K562 (cell line): ENCODE measurements around the gene MEOX2. TPM values are rescaled to one million over a fixed set of nuclear protein-coding genes. Genes with fewer than 3 reads are reported as not detected.

Experiments used
- ATAC-seq: fragments of 200-7000 bp; cut with Tn5 transposase; 3 replicates; pipeline ENCODE4 v1.9.1; 2020; ENCODE audit warnings: moderate library complexity
- BruUV-seq: library from RNA; stranded (reverse); fragments of 400-500 nt; replicated peaks from 2 replicates; lab custom pipeline; 2021; lab: Mats Ljungman, UMichigan
- CTCF ChIA-PET: fragments of 300-600 bp; formaldehyde crosslinking; extraction: SDS; loops from one replicate; lab custom pipeline; 2021; ENCODE audit warnings: low intra/inter-chr PET ratio; lab: Yijun Ruan, JAX
- POLR2A ChIA-PET: fragments of 300-600, 350-650 bp; sonication (Branson Sonifier 250); formaldehyde crosslinking; extraction: SDS; loops from one replicate; lab custom pipeline; 2021; ENCODE audit warnings: antibody characterized with exemption, inconsistent platforms; lab: Yijun Ruan, JAX
- DNase-seq, 4 experiments: peaks; one replicate each; pipeline versions ENCODE4 v3.0.0 to v3.0.0-alpha.2; 2011 to 2018; ENCODE audit warnings: low spot score in 3 of 4, mixed read lengths in 3 of 4; ENCODE audit errors: extremely low read depth in 1 of 4
- FAIRE-seq: peaks from 2 replicates; lab custom pipeline; 2011; peaks lifted over from hg19 to GRCh38; lab: Jason Lieb, UNC
- H2AFZ ChIP-seq: 2 replicates; pipeline ENCODE4 v1.6.0; 2011; ENCODE audit warnings: low read depth, low read length, control low read depth, inconsistent platforms
- H3K27ac ChIP-seq: fragments of 200-600 bp; 3 replicates; pipeline ENCODE4 v1.8.0; 2011; ENCODE audit warnings: low read depth, mild to moderate bottlenecking, control low read depth, inconsistent platforms, low read length, moderate library complexity, mixed read lengths; ENCODE audit errors: extremely low read depth
- H3K27me3 ChIP-seq, 2 experiments: fragments of 300-600 bp in 1 of 2; 2 replicates in 1 of 2; 3 replicates in 1 of 2; pipeline versions ENCODE4 v1.6.0 to v1.8.0; 2011; ENCODE audit warnings: inconsistent platforms in 2 of 2, low read length in 2 of 2, mild to moderate bottlenecking in 1 of 2, mixed read lengths in 1 of 2, moderate library complexity in 1 of 2; ENCODE audit not compliant: control insufficient read depth in 2 of 2, insufficient read depth in 2 of 2
- H3K36me3 ChIP-seq: fragments of 300-600 bp; 3 replicates; pipeline ENCODE4 v1.8.0; 2011; ENCODE audit warnings: mild to moderate bottlenecking, low read length, inconsistent platforms; ENCODE audit not compliant: control insufficient read depth, insufficient read depth
- H3K4me1 ChIP-seq, 2 experiments: fragments of 200-600 bp in 1 of 2; replicated peaks in 1 of 2; 2 replicates in 1 of 2; 3 replicates in 1 of 2; pipeline versions ENCODE4 v1.5.1 to v1.8.0; 2011; ENCODE audit warnings: inconsistent platforms in 2 of 2, low read length in 2 of 2, mild to moderate bottlenecking in 1 of 2, mixed read lengths in 1 of 2, moderate library complexity in 1 of 2; ENCODE audit not compliant: control insufficient read depth in 2 of 2, insufficient read depth in 2 of 2
- H3K4me2 ChIP-seq: 2 replicates; pipeline ENCODE4 v1.6.1; 2011; ENCODE audit warnings: low read length, control low read depth, inconsistent platforms, mixed read lengths; ENCODE audit not compliant: insufficient read depth
- H3K4me3 ChIP-seq: fragments of 200-600 bp; sonication (generic), shearing (Covaris generic); 2 replicates; pipeline ENCODE4 v1.5.1; 2016; ENCODE audit warnings: control low read depth, inconsistent platforms
- H3K79me2 ChIP-seq: fragments of 200-600 bp; 3 replicates; pipeline ENCODE4 v1.8.0; 2011; ENCODE audit warnings: low read length, inconsistent platforms; ENCODE audit not compliant: control insufficient read depth, insufficient read depth
- H3K9ac ChIP-seq, 2 experiments: 2 replicates each; pipeline versions ENCODE4 v1.6.0 to v1.6.1; 2011; ENCODE audit warnings: low read depth in 2 of 2, low read length in 2 of 2, control low read depth in 1 of 2, inconsistent platforms in 1 of 2, mild to moderate bottlenecking in 1 of 2, mixed read lengths in 1 of 2; ENCODE audit not compliant: insufficient read depth in 1 of 2
- H3K9me1 ChIP-seq: one replicate; pipeline ENCODE4 v1.6.0; 2011; ENCODE audit warnings: inconsistent platforms, mild to moderate bottlenecking, low read length, moderate library complexity; ENCODE audit not compliant: control insufficient read depth, insufficient read depth
- H3K9me3 ChIP-seq: replicated peaks from 2 replicates; pipeline ENCODE4 v1.5.1; 2011; ENCODE audit warnings: low read depth, low read length, inconsistent platforms; ENCODE audit not compliant: control insufficient read depth, insufficient read depth
- H4K20me1 ChIP-seq: replicated peaks from 2 replicates; pipeline ENCODE4 v1.6.1; 2011; ENCODE audit warnings: low read length, inconsistent platforms, mixed read lengths; ENCODE audit not compliant: control insufficient read depth, insufficient read depth
- BRF1 ChIP-seq: IDR thresholded peaks from 3 replicates; pipeline ENCODE4 v1.6.1; 2011; ENCODE audit warnings: borderline replicate concordance, mild to moderate bottlenecking; ENCODE audit not compliant: insufficient read length; ENCODE audit errors: extremely low read depth
- POLR2AphosphoS5 ChIP-seq: IDR thresholded peaks from 2 replicates; pipeline ENCODE4 v1.6.1; 2011; ENCODE audit warnings: mild to moderate bottlenecking, low read depth, low read length, moderate library complexity; ENCODE audit not compliant: control insufficient read depth, insufficient read depth
- PTTG1 ChIP-seq: fragments of 450-650 bp; IDR thresholded peaks from 2 replicates; pipeline ENCODE4 v1.6.1; 2016; ENCODE audit warnings: low read depth, mild to moderate bottlenecking, missing genetic modification characterization, missing compliant biosample characterization
- RREB1 ChIP-seq: fragments of 250-450 bp; sonication (Bioruptor Pico); IDR thresholded peaks from 2 replicates; pipeline ENCODE4 v1.4.0; 2020
- SETDB1 ChIP-seq: IDR thresholded peaks from one replicate; pipeline ENCODE4 v1.6.1; 2012; ENCODE audit warnings: low read length, control low read depth, inconsistent platforms
- TSHZ1 ChIP-seq: fragments of 250-450 bp; sonication (Bioruptor Pico); IDR thresholded peaks from 2 replicates; pipeline ENCODE4 v1.4.0; 2020; ENCODE audit warnings: mild to moderate bottlenecking, moderate library complexity
- ZNF174 ChIP-seq: fragments of 250-450 bp; sonication (Bioruptor Pico); IDR thresholded peaks from 2 replicates; pipeline ENCODE4 v1.4.0; 2020; ENCODE audit warnings: mild to moderate bottlenecking
- ZNF217 ChIP-seq: sonication (generic); formaldehyde crosslinking; IDR thresholded peaks from 2 replicates; pipeline ENCODE4 v1.8.0; 2022; ENCODE audit warnings: mild to moderate bottlenecking, missing genetic modification reagents
- ZNF395 ChIP-seq: fragments of 200-800 bp; sonication (Bioruptor generic); IDR thresholded peaks from 2 replicates; pipeline ENCODE4 v1.6.1; 2017; ENCODE audit warnings: missing genetic modification characterization, missing compliant biosample characterization
- WGBS: fragments of 100-300 bp; shearing (Covaris generic); methylation state at CpG from one replicate; pipeline ENCODE4 v1.1.6; 2016; ENCODE audit warnings: low coverage, mixed read lengths; ENCODE audit not compliant: insufficient coverage; ENCODE audit errors: missing lambda C conversion rate; 5-methylcytosine and 5-hydroxymethylcytosine counted together
- in situ Hi-C: fragments of 300-500 bp; cut with MboI; formaldehyde crosslinking; loops from 4 replicates; pipeline ENCODE4 v1.15.0; 2018; ENCODE audit warnings: inconsistent platforms, mixed read lengths
- intact Hi-C: fragments of 100-400 bp; cut with micrococcal nuclease; formaldehyde crosslinking; loops from 2 replicates; pipeline ENCODE4 v1.14.2; 2022
- polyA plus RNA-seq, 8 experiments: library from polyadenylated mRNA; depleted of rRNA in 4 of 8; stranded (reverse) in 5 of 8; unstranded in 3 of 8; fragments of >200 nt; fragmentation: Nextera tagmentation in 2 of 8; fragmentation: Illumina TruSeq in 1 of 8; extraction: Ambion mirVana in 2 of 8; extraction: Trizol in 1 of 8; gene quantifications; 2 replicates each; pipeline versions ENCODE4 v1.2.1 to v1.2.3, GENCODE V29; 2011 to 2014; ENCODE audit warnings: inconsistent platforms in 1 of 8, missing spikeins in 1 of 8
- total RNA-seq, 7 experiments: library from RNA; depleted of rRNA in 6 of 7; stranded (reverse); fragments of >200 nt in 6 of 7; fragmentation: Illumina TruSeq in 2 of 7; extraction: Trizol in 2 of 7; gene quantifications; 2 replicates each; pipeline versions ENCODE4 v1.2.1 to v1.2.3, GENCODE V29; 2011 to 2021; ENCODE audit warnings: low replicate concordance in 1 of 7

Gene MEOX2
- total and polyA plus RNA-seq, 9 of the 15 experiments (the other 6 are each of a cell fraction or from before 2014, with no cell fraction given): not detected

GRCh38 chr7:15667991-15668390, 18.5 kb downstream of the MEOX2 start:
- Histone ChIP-seq H3K27me3 (no peaks in the 10 kb centered on the region), H3K9me3 (no peaks in the 10 kb centered on the region), H3K27ac (no peak overlapping the region), H3K4me2 (no peak overlapping the region), H3K4me3 (no peak overlapping the region), H3K4me1 (no peaks in the 10 kb centered on the region), H3K9ac (no peak overlapping the region), H3K9me1 (no peaks in the 10 kb centered on the region), H3K36me3 (no peaks in the 10 kb centered on the region), H2AFZ (no peak overlapping the region), H4K20me1 (no peaks in the 10 kb centered on the region), H3K79me2 (no peaks in the 10 kb centered on the region)
- intact Hi-C loops: no loop called here
- CTCF ChIA-PET: no interaction called here
- POLR2A ChIA-PET: no interaction called here
- 2% methylated on average over 5 of the region's 5 CpGs for whole genome bisulfite sequencing
- TF ChIP-seq PTTG1 (tag): no peak
- TF ChIP-seq ZNF174 (CRISPR knock-in tag): no peak
- no peak for TF ChIP-seq RREB1 (CRISPR knock-in tag)
- no peak for TF ChIP-seq ZNF217 (CRISPR knock-in tag)
- no peak for TF ChIP-seq SETDB1
- TF ChIP-seq TSHZ1 (CRISPR knock-in tag): no peak
- TF ChIP-seq BRF1: no peak
- no peak for TF ChIP-seq POLR2AphosphoS5
- TF ChIP-seq ZNF395 (CRISPR knock-in tag): no peak
- in situ Hi-C loops: no loop called here
- no peak for FAIRE-seq
- DNase-seq: no peak
- no TSS peak for BruUV-seq
- no peak for ATAC-seq
